Dendritic cell treated with granulocyte-macrophage colony-stimulating factor and Interleukin-4, amounts not matched to agents 40 ng/mL and 50 ng/mL, for 4 days (primary cell): ENCODE results near the gene NFAT5.
"Not testable (repeated sequence)": the region's sequence is repeated elsewhere in the genome, so short reads cannot be mapped to it uniquely, and the experiment has no call there.

Experiments used
- H3K27ac Mint-ChIP-seq: one replicate; pipeline ENCODE4 v1.8.0; 2022; ENCODE audit warnings: mild to moderate bottlenecking, mixed read lengths
- H3K27me3 Mint-ChIP-seq: one replicate; pipeline ENCODE4 v1.8.0; 2022; ENCODE audit warnings: mild to moderate bottlenecking, mixed read lengths
- H3K36me3 Mint-ChIP-seq: one replicate; pipeline ENCODE4 v1.8.0; 2022; ENCODE audit warnings: low read depth, mixed read lengths
- H3K4me1 Mint-ChIP-seq: one replicate; pipeline ENCODE4 v1.8.0; 2022; ENCODE audit warnings: low read depth, mixed read lengths
- H3K4me3 Mint-ChIP-seq: one replicate; pipeline ENCODE4 v1.8.0; 2022; ENCODE audit warnings: mild to moderate bottlenecking, moderate library complexity, mixed read lengths
- H3K9me3 Mint-ChIP-seq: one replicate; pipeline ENCODE4 v1.8.0; 2022; ENCODE audit warnings: mixed read lengths
- intact Hi-C: fragments of 100-400 bp; cut with micrococcal nuclease; formaldehyde crosslinking; loops from one replicate; pipeline ENCODE4 v1.15.0; 2022

NFAT5 gene

GRCh38 chr16:69618721-69619120 is 53.0 kb downstream of the NFAT5 start:
- Mint-ChIP-seq H3K4me1 (peaks cover under 1% of the 10 kb centered on the region), H3K27ac (no peak overlapping the region), H3K9me3 (no peaks in the 10 kb centered on the region), H3K27me3 (no peaks in the 10 kb centered on the region), H3K36me3 (peaks cover 21% of the 10 kb centered on the region), H3K4me3 (no peak overlapping the region)
- intact Hi-C loops = no loop called here

GRCh38 chr16:69619514-69619913 is 53.7 kb downstream of the NFAT5 start:
- H3K9me3 Mint-ChIP-seq = no peaks in the 10 kb centered on the region
- H3K27me3 Mint-ChIP-seq = no peaks in the 10 kb centered on the region
- H3K4me1 Mint-ChIP-seq = no peaks in the 10 kb centered on the region
- H3K27ac Mint-ChIP-seq = no peak overlapping the region
- intact Hi-C loops = no loop called here
- no peak overlapping the region for H3K4me3 Mint-ChIP-seq
- peaks cover 27% of the 10 kb centered on the region for H3K36me3 Mint-ChIP-seq

- no peak overlapping the region for H3K4me3 Mint-ChIP-seq
- no peaks in the 10 kb centered on the region for H3K4me1 Mint-ChIP-seq
- no peaks in the 10 kb centered on the region for H3K9me3 Mint-ChIP-seq
- H3K27me3 Mint-ChIP-seq = no peaks in the 10 kb centered on the region
- H3K36me3 Mint-ChIP-seq = peaks cover 20% of the 10 kb centered on the region
- H3K27ac Mint-ChIP-seq = no peak overlapping the region
- intact Hi-C loops = no loop called here
These were observed 54.8 kb downstream of the NFAT5 start for GRCh38 chr16:69620573-69620972.

GRCh38 chr16:69621225-69621624 is 55.5 kb downstream of the NFAT5 start:
- Mint-ChIP-seq H3K27ac (no peak overlapping the region), H3K9me3 (no peaks in the 10 kb centered on the region), H3K4me3 (no peak overlapping the region), H3K4me1 (peaks cover 2% of the 10 kb centered on the region), H3K36me3 (peaks cover 17% of the 10 kb centered on the region), H3K27me3 (no peaks in the 10 kb centered on the region)
- intact Hi-C loops = no loop called here

- Mint-ChIP-seq H3K27me3 (no peaks in the 10 kb centered on the region), H3K4me3 (no peak overlapping the region), H3K9me3 (no peaks in the 10 kb centered on the region), H3K27ac (no peak overlapping the region), H3K36me3 (peaks cover 34% of the 10 kb centered on the region), H3K4me1 (peaks cover 5% of the 10 kb centered on the region)
- intact Hi-C loops = no loop called here
These were observed 60.5 kb downstream of the NFAT5 start for GRCh38 chr16:69626256-69626655.

GRCh38 chr16:69632828-69633227 is 67.1 kb downstream of the NFAT5 start:
- peaks cover 56% of the 10 kb centered on the region for H3K36me3 Mint-ChIP-seq
- no peaks in the 10 kb centered on the region for H3K4me1 Mint-ChIP-seq
- no peak overlapping the region for H3K27ac Mint-ChIP-seq
- H3K27me3 Mint-ChIP-seq = no peaks in the 10 kb centered on the region
- intact Hi-C loops = no loop called here
- H3K4me3 Mint-ChIP-seq = no peak overlapping the region
- H3K9me3 Mint-ChIP-seq = peaks cover 28% of the 10 kb centered on the region

- Mint-ChIP-seq H3K27ac (no peak overlapping the region), H3K27me3 (no peaks in the 10 kb centered on the region), H3K4me3 (no peak overlapping the region), H3K36me3 (peaks cover 60% of the 10 kb centered on the region), H3K9me3 (peaks cover 28% of the 10 kb centered on the region), H3K4me1 (no peaks in the 10 kb centered on the region)
- intact Hi-C loops = no loop called here
These were observed 67.6 kb downstream of the NFAT5 start for GRCh38 chr16:69633375-69633774.

- H3K27me3 Mint-ChIP-seq, H3K4me3 Mint-ChIP-seq, H3K4me1 Mint-ChIP-seq, H3K27ac Mint-ChIP-seq, intact Hi-C loops: not testable (repeated sequence)
- H3K36me3 Mint-ChIP-seq = peaks cover 41% of the 10 kb centered on the region
- H3K9me3 Mint-ChIP-seq = peaks cover 28% of the 10 kb centered on the region
These were observed 70.9 kb downstream of the NFAT5 start for GRCh38 chr16:69636563-69637146.

- H3K27ac Mint-ChIP-seq, H3K4me1 Mint-ChIP-seq, intact Hi-C loops, H3K27me3 Mint-ChIP-seq, H3K4me3 Mint-ChIP-seq: not testable (repeated sequence)
- H3K36me3 Mint-ChIP-seq = peaks cover 41% of the 10 kb centered on the region
- H3K9me3 Mint-ChIP-seq = peaks cover 28% of the 10 kb centered on the region
These were observed 71.6 kb downstream of the NFAT5 start for GRCh38 chr16:69637206-69637865.

- H3K9me3 Mint-ChIP-seq, H3K27ac Mint-ChIP-seq, H3K4me3 Mint-ChIP-seq, H3K27me3 Mint-ChIP-seq, H3K4me1 Mint-ChIP-seq, intact Hi-C loops: not testable (repeated sequence)
- H3K36me3 Mint-ChIP-seq = peaks cover 15% of the 10 kb centered on the region
These were observed 78.2 kb downstream of the NFAT5 start for GRCh38 chr16:69643997-69644396.

- Mint-ChIP-seq H3K4me3 (no peak overlapping the region), H3K27ac (no peak overlapping the region), H3K36me3 (peaks cover 15% of the 10 kb centered on the region), H3K4me1 (no peaks in the 10 kb centered on the region), H3K27me3 (no peaks in the 10 kb centered on the region), H3K9me3 (no peaks in the 10 kb centered on the region)
- intact Hi-C loops = no loop called here
These were observed 79.0 kb downstream of the NFAT5 start for GRCh38 chr16:69644790-69645189.

GRCh38 chr16:69647020-69647419 is 81.3 kb downstream of the NFAT5 start:
- Mint-ChIP-seq H3K4me3 (no peak overlapping the region), H3K36me3 (peaks cover 28% of the 10 kb centered on the region), H3K27ac (no peak overlapping the region), H3K27me3 (no peaks in the 10 kb centered on the region), H3K9me3 (no peaks in the 10 kb centered on the region), H3K4me1 (no peaks in the 10 kb centered on the region)
- intact Hi-C loops = no loop called here

GRCh38 chr16:69651217-69651616 is 85.5 kb downstream of the NFAT5 start:
- Mint-ChIP-seq H3K27ac (no peak overlapping the region), H3K36me3 (peaks cover 57% of the 10 kb centered on the region), H3K4me1 (no peaks in the 10 kb centered on the region)

GRCh38 chr16:69654280-69654931 is 88.6 kb downstream of the NFAT5 start:
- intact Hi-C loops = no loop called here
- Mint-ChIP-seq H3K36me3 (peaks cover 68% of the 10 kb centered on the region), H3K4me1 (no peaks in the 10 kb centered on the region), H3K27ac (no peak overlapping the region), H3K9me3 (no peaks in the 10 kb centered on the region), H3K4me3 (no peak overlapping the region), H3K27me3 (no peaks in the 10 kb centered on the region)

More at GRCh38 chr16:69651217-69651616, 85.5 kb downstream of the NFAT5 start:
- Mint-ChIP-seq H3K4me3 (no peak overlapping the region), H3K27me3 (no peaks in the 10 kb centered on the region), H3K9me3 (no peaks in the 10 kb centered on the region)
- intact Hi-C loops = no loop called here
